GM21717 (cell line): ENCODE measurements around the gene UMAD1.
A peak's percentile ranks its signal among the peaks of the same experiment; 100 is the strongest.

Experiments
- ATAC-seq: cut with Tn5 transposase; IDR thresholded peaks from one replicate; pipeline ENCODE4 v1.9.1; 2021; ENCODE audit warnings: mild to moderate bottlenecking, moderate library complexity; ENCODE audit not compliant: unreplicated experiment

UMAD1 gene

DNA sequence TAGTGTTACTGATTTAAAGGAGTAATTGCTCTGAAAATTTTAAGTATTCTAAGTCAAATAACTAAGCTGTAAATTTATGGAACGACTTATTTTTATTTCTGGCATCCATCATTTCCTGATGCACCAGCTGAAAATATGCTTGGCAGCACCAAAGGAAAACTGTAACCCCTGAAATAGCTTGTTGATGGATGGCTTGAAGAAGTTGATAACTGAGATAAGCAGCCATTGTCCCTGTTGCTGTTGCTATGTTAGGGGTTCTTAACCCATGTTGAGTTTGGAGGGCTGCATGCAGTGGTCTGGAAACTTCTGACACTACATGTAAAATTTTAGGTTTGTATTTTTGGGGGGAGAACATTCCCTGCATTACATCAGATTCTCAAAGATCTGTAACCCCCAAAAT, 47.2 kb downstream of the UMAD1 start:
- ATAC-seq = no peak

- ATAC-seq = no peak
These were observed 47.8 kb downstream of the UMAD1 start for GRCh38 chr7:7688310-7688709.

GRCh38 chr7:7688956-7689355, 48.4 kb downstream of the UMAD1 start:
- ATAC-seq = no peak

DNA sequence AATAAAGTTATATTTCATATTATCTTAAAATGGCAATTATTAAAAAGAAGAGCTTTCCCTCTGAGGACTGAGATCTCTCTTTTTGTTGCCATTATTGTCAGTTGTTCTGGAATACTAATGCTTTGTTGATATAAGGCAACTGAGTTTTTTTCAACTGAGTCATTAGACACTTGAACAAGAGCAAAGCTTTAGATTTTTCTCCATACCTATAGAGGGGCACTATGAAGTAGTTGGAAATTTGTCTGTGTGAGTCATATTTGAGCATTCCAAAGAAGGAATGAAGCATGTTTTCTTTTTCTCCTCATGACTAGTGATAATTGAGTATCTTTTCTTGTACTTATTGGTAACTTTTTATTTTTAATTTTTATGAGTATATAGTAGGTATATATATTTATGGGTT, 53.3 kb downstream of the UMAD1 start:
- no peak for ATAC-seq

DNA sequence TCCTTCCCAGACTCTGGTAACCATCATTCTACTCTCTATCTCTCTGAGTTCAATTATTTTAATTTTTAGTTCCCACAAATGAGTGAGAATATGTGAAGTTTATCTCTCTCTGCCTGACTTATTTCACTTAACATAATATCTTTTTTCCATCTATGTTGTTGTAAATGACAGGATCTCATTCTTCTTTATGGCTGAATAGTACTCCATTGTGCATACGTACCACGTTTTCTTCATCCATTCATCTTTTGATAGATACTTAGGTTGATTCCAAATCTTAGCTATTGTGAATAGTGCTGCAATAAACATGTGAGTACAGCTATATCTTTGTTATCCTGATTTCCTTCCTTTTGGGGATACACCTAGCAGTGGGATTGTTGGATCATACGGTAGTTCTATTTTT, 54.0 kb downstream of the UMAD1 start:
- no peak for ATAC-seq

- no peak for ATAC-seq
These were observed 54.7 kb downstream of the UMAD1 start for GRCh38 chr7:7695111-7695817.

DNA sequence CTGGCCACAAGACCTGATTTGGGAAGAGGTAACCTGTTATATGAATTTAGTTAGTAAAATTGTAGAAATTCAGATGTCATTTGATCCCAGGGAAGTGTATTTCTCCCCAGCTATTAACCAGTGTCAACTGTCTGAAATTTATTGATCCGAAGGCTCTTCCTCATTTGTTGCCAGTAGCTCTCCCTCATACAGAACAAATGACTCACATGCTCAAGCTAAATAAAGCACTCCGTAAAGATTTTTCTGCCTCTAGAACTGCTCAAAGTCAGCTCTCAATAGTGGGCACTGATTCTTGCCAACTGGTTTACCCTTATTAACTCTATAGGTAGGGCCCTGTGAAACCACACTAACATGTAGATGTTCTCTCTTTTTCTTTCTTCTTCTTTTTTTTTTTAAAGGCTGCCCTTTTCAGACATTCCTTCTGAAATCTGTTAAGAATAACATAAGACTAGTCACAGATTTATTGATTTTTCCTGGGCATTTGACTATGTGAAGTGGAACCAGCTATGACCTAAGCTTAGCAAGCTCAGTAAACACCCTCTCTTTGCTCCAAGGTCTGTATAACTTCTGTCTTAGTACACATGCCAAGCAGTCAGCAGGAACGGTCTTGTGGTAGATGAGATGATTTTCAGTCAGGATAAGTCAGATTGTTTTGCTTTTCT, 56.0 kb downstream of the UMAD1 start:
- ATAC-seq = no peak

- ATAC-seq = no peak
These were observed 58.4 kb downstream of the UMAD1 start for GRCh38 chr7:7698930-7699329.

DNA sequence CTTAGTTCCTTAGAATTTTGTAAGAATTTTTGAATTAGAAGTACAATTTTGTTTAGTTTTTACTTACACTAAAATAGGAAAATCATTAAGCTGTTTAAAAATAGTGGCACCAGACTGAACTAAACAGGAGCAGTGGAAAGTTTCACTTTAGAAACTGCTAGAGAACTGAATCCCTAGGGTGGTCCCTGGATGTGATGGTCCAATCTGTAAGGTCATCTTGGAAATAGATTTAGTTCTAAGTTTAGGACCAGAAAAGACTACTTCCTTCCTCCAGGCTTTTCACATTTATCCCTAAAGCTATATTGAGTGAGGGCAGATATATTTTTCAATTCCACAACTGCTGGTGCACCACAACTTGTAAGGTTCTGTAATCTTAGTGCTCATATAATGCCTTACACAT, 58.8 kb downstream of the UMAD1 start:
- ATAC-seq = no peak

GRCh38 chr7:7699970-7700369, 59.4 kb downstream of the UMAD1 start:
- ATAC-seq = no peak

GRCh38 chr7:7701527-7701926, 61.0 kb downstream of the UMAD1 start:
- ATAC-seq = no peak

- no peak for ATAC-seq
These were observed 62.3 kb downstream of the UMAD1 start for GRCh38 chr7:7702826-7703225.

- ATAC-seq = no peak
These were observed 62.9 kb downstream of the UMAD1 start for GRCh38 chr7:7703427-7703826.

DNA sequence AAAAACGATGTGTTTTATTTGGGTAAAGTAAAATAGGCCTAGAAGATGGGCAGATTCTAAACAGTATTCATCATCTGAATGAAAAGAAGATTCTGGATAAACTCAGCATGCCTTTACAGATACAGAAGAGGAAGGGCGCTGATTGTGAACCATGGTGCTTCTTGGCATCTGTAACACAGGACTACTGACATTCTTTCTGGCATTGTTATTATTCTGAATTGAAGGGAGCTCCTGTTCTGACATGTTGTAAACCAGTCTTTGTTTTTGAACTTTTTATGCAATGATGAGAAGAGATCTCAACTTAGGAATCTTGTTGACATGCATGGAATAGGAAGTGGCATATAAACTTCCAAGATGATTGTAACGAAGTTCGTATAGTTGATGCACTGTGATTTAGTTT, 64.3 kb downstream of the UMAD1 start:
- ATAC-seq = no peak

DNA sequence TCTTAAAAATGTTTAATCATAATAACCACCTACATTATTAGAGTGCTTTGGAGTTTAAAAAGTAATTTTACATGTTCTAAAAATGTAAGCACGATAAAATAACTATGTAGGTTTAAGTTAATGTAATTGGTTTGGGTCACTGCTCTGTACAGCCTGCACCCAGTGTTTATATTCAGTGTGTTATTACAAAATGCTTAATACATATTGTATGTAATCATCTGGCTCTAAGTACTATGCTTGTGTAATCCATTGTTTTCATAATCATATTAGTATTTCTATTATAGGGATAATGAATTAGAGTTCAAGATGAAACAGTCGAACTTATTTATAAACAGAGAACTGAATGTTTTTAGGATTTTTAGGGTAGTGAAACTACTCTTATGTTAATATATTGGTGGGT, 64.8 kb downstream of the UMAD1 start:
- no peak for ATAC-seq

- ATAC-seq = peak; percentile 59
These were observed 65.6 kb downstream of the UMAD1 start for GRCh38 chr7:7706101-7706511.

- no peak for ATAC-seq
These were observed 66.1 kb downstream of the UMAD1 start for GRCh38 chr7:7706556-7707172.

GRCh38 chr7:7707246-7707645, 66.7 kb downstream of the UMAD1 start:
- no peak for ATAC-seq

- ATAC-seq = no peak
These were observed 67.3 kb downstream of the UMAD1 start for GRCh38 chr7:7707806-7708205.

- no peak for ATAC-seq
These were observed 68.7 kb downstream of the UMAD1 start for GRCh38 chr7:7709291-7709690.

DNA sequence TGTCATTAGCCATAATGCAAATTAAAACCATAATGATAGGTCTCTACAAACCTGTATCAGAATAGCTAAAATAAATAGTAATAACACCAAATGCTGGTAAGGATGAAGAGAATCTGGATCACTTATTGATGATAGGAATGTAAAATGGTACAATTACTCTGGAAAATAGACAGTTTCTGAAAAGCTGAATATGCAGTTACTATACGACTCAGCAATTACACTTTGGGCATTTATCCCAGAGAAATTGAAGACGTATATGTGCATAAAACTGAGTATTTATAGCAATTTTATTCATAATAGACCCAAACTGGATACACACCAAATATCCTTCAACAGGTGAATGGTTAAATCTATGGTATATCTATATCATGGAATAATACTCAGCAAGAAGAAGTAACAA, 69.9 kb downstream of the UMAD1 start:
- no peak for ATAC-seq

- no peak for ATAC-seq
These were observed 73.2 kb downstream of the UMAD1 start for GRCh38 chr7:7713730-7714129.
